ENCODE measurements around the gene FAM110D.

Gene FAM110D

DNA sequence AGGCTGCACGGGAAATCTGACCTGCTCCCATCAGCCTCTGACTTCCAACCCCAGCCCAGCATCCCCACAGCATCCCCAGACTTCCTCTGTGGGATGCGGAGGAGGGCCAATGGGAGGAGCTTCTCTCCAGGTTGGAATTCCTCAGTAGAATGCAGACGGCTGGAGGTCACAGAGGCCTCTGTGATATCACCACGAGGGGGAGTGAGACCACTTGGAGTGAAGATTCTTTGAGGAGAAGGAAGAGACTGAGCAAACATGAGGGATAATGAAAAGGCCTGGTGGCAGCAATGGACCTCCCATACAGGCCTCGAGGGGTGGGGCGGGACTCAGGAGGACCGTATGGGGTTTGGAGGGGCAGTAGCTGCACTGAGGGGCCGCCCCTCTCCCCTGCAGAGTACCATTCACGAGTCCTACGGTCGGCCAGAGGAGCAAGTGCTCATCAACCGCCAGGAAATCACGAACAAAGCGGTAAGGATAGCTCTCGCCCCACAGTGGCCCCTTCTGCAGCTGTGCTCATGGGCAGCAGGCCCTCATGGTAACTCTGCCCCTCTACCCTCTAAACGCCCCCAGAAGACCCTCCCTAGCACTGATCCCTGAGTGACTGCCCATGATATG lies 31.6 kb downstream of the FAM110D start, which contains the start of gene CATSPER4:
Gene CATSPER4, plus strand, starts transcription at position 230 of the 615 bp plus-strand sequence. Its CDS starts 26 bp downstream, at position 256.
- peak; percentile 85 for DNase-seq

DNA sequence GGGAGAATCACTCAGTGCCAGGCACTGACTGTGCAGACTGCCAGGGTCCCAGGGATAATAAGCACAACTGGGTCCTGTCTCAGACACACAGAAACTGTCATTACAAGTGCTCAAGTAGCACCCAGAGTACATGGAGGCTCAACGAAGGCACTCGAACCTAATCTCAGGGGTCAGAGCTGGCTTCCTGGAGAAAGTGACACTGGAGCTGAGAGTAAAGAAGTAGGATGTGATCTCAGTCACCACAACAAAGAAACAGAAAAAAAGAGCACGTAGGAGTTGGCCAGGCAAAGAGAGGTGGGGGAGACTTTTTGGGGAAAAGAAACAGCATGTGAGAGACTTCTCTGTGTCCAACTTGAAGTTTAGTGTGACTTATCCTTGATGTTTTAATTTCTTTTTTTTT lies 32.9 kb downstream of the FAM110D start:
- no peak for DNase-seq

DNA sequence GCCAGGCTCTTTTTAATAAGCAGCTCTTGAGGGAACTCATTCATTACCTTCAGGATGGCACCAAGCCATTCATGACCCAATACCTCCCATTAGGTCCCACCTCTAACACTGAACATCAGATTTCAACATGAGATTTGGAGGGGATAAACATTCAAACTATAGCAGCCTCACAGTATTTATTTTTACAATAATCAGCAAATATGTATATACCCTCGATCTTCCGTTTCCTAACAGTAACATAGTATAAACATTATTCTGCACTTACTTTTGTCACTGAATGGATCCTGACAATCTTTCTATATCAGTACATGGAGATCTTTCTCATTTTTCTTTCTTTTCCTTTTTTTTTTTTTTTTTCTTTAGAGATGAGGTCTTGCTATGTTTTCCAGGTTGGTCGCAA lies 36.9 kb downstream of the FAM110D start:
- DNase-seq = no peak

DNA sequence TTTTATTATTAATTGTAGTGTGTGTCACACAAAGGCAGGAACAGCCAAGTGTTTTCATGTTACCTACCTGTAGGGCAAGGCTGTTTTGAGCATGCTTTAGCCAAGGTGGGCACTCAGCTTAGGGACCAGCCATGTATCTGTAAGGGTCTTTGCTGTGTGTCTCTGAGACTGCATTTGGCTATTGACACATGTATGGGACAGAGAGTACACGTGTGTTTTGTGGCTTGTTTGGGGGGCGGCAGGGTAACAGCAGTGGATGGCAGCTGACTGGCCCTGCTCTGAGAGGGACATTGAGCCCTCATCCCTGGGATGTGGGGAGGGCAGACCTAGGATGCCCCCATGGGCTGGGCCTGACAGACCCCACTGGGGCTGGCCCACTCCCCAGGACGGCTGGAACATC lies 38.4 kb downstream of the FAM110D start:
- no peak for DNase-seq

DNA sequence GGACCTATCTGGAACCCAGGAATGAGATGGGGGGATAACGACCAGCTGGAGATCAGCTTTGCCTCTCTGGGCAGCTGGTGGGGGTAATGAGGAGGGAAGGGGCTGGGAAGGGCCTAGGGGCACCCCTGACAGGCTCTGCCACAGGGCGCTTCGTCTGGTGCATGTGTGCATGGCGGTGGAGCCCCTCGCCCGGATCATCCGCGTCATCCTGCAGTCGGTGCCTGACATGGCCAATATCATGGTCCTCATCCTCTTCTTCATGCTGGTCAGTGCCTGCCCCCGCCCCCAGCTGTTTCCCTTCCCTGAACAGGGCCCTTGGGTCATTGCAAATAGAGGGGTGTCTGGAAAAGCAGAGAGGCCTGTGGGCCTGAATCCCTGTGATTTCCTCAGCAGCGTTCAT lies 38.9 kb downstream of the FAM110D start:
- DNase-seq = no peak

DNA sequence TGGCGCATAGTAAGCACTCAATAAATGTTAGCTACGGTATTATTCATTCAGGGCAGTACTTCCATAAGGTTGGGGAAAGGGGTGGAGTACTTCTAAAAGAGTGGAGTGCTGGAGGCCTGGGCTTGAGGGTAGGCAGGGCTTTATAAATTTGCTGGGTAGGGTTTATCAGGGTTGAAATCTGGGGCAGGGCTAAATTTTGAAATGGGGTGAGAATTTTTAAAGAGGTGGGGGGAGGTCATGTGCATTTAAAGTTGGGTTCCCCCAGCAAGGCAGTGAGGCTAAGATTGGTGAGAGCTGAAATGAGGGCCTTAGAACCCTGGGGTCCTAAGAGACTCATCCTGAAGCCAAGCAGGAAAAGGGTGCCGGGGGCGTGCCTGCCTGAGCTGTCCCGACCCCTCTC lies 41.5 kb downstream of the FAM110D start:
- DNase-seq = no peak

DNA sequence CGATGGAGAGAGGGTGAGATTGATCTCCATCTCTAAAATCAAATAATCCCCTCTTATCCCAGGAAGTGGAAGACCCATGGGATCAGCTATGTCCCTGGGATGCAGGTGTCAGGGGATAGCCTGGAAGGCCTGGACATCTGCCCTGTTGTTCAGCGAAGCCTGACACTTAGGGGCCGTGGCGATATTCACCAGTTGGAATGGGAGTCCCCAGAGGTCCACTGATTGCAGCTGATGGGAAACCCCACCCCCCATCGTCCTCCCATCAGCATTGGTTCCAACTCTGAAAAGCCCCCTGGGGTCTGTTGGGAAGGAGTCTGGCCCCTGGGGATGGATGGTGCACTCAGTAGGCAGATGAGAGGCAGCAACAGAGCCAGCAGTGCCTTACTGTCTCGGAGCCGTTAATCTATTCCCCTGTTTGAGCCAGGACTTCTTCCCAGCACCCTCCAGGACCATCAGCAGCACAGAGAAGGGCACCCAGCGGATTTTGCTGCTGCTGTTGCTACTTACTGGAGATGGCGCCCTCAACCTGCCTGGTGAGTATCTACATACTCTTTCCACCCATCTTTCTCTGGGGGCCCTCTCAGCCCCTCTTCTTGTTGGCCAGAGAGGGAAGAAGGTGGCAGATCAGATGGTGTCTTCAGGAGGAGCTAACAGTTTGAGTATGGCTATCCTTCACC lies 44.9 kb downstream of the FAM110D start:
- DNase-seq = no peak

DNA sequence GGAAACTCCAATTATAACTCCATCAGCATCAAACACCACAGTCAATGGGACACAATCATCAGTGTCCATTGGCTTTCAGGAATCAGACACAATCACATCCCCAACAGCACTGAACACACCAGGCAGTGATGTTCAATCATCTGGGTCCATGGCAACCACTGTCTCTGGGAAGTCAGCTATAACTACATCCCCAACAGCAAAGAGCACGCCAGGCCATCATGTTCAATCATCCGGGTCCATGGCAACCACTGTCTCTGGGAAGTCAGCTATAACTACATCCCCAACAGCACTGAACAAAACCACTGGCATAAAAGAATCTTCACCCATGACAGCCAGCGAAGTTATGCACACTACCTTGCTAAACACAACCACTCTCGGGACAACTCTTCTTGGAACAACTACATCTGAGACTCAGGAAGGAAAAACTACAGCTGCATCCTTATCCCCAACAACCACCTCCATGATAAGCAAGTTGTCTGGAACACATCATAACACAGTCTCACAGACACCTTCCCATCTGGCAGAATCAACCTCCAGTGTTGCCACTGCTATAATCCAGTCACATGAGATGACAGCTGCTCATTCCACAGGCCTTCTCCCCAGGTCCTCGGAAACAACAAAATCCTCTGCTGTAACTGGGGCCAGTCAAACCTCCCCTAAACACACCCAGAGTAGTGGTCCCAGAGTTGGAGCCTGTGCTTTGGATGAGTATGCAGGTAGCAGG lies 51.4 kb downstream of the FAM110D start:
- no peak for DNase-seq

DNA sequence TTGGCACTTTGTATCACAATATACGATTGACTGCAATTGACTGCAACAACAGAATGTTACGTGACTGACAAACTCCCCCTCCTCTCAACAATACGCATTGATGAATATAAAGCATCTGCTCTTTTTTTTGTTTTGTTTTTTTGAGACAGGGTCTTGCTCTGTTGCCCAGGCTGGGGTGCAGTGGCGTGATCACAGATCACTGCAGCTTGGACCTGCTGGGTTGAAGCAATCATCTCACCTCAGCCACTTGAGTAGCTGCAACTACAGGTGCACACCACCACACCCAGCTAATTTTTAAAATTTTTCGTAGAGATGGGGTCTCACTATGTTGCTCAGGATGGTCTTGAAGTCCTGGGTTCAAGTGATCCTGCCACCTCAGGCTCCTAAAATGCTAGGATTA lies 53.8 kb downstream of the FAM110D start:
- DNase-seq = no peak

DNA sequence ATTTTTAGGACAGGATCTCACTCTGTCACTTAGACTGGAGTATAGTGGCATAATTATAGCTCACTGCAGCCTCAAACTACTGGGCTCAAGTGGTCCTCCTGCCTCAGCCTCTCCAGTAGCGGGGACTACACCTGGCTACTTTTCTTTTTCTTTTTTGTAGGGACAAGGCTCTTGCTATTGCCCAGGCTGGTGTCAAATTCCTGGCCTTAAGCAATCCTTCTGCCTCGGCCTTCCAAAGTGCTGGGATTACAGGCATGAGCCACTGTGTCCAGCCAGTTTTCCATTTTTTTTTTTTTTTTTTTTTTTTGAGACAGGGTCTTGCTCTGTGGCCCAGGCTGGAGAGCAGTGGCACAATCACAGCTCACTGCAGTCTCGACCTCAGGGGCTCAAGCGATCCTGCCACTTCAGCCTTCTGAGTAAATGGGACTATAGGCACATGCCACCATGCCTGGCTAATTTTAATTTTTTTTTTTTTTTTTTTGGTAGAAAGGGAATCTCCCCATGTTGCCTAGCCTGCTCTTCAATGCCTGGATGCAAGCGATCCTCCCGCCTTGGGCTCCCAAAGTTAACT lies 54.5 kb downstream of the FAM110D start:
- no peak for DNase-seq

All from NCI-H226 (cell line).